ENCODE measurements around the gene TMEM244.

GRCh38 chr6:129787816-129788215 lies 73.3 kb downstream of the TMEM244 start:
- TF ChIP-seq POLR2A (IDR thresholded peaks at IDR 0.05) (no peak), CTCF (IDR thresholded peaks at IDR 0.05) (no peak)

Data from ovary (tissue), 3 donors.